Hindlimb muscle (tissue), 1 donor: ENCODE measurements around the gene MYO1E. TPM values are rescaled to one million over a fixed set of nuclear protein-coding genes. Genes with fewer than 3 reads are reported as not detected.
"Not testable (repeated sequence)": the region's sequence is repeated elsewhere in the genome, so short reads cannot be mapped to it uniquely, and the experiment has no call there.

Experiments used
- DNase-seq: peaks from one replicate; pipeline ENCODE4 v3.0.0-alpha.2; 2013
- polyA plus RNA-seq: library from polyadenylated mRNA; unstranded; fragments of 120-200 nt; gene quantifications from one replicate; pipeline ENCODE4 v1.2.1, GENCODE V29; 2013; ENCODE audit not compliant: insufficient read length

Gene MYO1E
- 48.2 TPM for polyA plus RNA-seq

DNA sequence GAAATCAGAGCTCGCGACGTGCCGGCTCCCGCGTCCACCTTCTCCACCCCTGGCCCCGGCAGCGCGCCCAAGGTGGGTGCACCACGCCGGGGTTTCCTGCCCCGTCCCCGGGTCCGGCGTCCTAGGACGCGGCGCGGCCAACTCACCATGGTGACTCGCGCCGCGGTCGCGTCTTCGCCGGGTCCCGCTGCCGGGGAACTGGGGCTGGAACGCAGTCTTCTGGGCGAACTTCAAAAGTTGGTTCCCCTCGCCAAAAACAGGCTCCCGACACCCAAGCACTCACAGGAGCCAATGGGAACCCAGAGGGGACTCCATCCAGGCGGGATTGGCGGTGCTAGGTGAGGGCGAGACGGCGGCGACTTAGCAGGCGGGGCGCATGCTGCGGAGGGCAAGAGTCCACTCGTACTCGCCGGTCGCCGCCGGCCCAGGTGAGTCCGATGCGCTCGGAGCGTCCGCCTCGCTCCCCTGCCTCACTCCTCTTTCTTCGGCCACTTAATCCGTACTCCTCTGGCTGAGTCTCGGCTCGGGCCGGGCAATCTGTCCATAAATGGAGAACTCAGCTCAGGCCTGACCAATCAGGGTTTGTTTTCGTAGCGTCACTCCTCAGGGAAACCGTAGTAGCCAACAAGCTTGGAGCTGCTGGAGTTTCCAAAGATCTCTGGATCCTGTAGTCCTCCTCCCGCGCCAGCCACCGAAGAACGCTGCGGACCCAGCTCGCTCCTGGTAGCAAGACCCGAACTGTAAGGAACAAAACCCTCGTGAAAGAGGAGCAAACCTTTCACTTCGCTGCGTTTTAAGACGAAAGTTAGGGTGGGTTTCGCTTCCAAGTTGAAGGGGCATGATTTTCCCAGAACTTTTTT lies at the start of gene MYO1E:
MYO1E (minus strand) TSS at position 520 of the 860 bp plus-strand sequence; CDS start at position 149, 371 bp downstream.
- peak; percentile 96 for DNase-seq

DNA sequence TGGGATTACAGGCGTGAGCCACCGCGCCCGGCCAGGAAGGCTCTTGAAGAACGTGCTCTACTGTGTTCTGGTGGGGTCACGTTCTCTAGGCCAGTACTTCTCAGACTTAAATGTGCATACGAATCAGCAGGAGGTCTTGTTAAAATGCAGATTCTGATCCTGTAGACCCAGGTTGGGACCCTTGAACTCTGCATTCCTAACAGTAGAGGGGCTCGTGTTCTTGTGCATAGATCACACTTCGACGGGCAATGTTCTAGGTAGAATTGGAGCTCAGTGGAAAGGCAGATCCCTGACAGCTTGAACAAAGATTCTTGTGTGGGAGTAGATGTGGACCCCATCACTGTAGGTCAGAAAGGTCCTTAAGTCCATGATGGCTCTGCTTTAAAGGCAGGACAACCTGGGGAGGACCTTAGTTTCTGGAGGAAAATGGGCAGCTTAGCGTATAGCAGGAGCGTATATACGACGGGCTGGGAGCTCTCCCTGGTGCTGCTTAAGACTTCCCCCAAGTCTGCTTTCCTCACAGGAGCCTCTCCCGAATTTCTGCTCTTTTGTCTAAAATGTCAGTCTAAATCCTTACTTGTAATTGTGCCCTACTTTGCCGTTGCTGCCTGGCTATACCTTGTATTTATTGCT lies 48.4 kb upstream of the MYO1E start:
- no peak for DNase-seq

DNA sequence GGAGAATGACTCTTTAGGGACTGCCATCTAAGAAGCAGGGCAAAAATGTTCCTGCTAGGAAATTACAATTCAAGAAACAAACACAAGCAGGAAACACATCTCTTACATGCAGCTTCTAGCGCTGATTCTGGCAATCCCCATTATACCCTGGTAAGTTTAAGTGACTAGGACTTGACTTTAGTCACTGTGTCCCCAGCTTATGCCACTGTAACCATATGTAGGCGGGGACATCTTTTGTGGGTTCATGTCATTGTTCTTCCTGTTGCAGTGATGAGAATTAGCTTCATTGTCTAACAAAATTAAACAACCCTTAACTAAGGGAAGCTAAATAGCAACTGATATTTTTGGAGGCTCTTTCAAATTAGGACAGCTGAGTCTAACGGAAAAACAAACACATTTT lies 47.4 kb upstream of the MYO1E start:
- no peak for DNase-seq

DNA sequence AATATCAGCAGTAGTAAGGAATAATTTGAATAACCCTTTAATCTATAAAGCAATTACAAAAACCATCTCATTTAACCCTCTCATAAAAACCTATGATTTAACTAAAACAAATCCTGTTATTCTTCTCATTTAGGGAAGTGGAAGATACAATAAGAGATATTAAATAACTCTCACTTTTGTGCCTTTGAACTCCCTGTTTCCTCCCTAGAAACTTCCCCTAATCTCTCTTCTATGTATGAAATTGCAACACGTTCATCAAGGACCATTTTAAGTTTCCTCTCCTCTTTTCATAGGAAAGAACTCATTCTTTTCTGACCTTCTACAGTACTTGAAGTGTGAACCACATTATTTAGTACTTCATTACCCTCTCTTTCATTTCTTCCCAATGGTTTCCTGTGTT lies 46.5 kb upstream of the MYO1E start:
- no peak for DNase-seq

DNA sequence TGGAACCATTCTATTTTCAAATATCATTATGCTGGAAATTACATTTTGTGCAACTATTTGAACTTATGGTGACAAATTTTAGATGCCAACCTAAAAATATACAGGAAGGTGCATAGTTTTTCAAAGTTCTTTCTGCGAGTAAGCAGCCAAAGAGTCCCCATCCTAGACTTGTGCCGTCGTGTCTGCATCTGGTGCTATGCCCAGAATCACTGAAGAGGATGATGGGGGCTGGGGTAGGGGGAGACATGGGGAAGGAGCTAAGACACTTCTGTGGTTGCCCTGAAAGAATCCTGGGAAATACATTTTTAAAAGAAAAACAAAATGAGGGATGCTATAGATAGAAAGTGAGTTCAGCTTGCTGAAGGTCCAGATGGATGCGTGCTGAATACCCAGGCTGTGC lies 44.1 kb upstream of the MYO1E start:
- DNase-seq = no peak

DNA sequence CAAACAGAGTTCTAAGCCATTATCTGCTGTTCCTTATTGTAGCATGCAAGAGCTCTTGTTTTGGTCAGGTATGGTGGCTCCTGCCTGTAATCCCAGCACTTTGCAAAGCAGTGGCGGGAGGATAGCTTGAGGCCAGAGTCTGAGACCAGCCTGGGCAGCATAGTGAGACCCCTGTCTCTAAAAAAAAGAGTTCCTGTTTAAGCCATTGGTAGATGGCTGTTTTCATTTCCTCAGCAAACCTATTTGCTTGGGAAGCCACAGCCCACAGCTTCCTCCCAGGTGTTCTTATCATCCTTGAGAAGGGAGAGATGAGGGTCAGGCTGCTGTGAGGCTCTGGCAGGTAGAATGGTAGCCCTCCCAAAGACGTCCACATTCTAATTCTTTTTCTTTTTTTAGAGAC lies 40.9 kb upstream of the MYO1E start:
- DNase-seq = no peak

DNA sequence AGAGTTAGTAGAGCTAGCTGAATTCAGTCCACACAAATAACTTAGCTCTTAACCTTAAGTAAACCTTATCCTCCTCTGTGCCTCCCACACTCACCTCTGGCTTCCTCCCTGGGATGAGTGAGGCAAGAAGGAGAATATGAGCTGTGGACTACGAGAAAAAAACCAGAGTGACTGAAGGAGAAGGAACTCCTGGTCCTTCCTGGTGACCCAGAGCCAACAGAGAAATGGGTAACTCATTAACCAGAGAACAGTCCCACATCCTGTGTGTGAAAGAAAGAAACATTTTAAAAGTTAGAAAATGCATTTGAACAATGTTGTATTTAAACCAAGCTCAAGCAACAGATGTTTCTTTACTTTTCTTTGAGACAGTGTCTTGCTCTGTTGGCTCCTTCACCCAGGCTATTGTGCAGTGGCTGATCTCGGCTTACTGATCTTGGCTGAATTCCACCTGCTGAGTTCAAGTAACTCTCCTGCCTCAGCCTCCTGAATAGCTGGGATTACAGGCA lies 37.8 kb upstream of the MYO1E start:
- peak; percentile 27 for DNase-seq

DNA sequence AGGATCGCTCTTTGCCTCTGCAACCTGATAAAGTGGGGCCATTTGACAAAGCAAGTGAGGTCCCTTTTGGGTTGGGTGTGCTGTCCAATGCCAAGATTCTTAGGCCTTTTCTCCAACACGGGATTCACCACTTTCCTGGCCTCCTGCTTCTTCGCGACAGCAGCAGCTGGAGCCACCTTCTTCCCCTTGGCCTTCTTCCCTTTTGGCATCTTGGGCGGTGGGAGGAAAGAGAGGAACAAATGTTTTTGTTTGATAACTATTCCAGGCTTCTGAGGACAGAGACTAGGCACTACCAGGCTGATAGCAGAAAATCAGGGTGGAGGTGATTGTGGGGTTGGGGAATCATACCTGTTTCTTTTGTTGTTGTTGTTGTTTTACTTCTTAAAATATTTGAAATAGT lies 35.3 kb upstream of the MYO1E start:
- no peak for DNase-seq

DNA sequence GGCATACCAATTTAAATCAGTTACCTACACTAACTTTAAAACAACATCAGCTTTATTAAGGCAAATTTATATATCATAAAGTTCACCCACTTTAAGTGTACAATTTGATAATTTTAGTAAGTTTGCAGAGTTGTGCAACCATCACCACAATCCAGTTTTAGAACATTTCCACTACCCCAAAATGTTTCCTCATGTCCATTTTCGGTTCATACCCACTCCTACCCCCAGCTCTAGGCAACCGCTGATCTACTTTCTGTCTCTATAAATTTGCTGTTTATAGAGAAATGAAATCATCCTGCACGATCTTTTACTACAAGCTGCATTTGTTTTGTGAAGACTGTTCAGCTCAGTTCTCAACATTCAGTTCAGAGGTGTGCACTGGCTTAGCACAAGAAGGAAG lies 33.8 kb upstream of the MYO1E start:
- DNase-seq = no peak

DNA sequence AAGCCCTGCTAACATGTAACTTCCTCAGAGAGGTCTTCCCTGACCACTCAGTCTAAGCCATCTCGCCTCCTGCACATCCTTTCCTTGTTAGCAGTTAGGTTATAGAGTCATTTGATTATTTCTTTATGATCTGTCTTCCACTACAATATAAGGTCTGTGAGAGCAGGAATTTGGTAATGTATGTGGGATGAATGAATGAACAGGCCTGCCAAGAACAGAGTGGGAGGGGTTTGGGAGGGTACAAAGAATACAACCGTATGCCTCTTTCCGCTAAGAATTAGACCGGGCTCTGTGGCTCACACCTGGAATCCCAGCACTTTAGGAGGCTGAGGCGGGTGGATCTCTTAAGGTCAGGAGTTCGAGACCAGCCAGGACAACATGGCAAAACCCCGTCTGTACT lies 32.4 kb upstream of the MYO1E start:
- DNase-seq = no peak

DNA sequence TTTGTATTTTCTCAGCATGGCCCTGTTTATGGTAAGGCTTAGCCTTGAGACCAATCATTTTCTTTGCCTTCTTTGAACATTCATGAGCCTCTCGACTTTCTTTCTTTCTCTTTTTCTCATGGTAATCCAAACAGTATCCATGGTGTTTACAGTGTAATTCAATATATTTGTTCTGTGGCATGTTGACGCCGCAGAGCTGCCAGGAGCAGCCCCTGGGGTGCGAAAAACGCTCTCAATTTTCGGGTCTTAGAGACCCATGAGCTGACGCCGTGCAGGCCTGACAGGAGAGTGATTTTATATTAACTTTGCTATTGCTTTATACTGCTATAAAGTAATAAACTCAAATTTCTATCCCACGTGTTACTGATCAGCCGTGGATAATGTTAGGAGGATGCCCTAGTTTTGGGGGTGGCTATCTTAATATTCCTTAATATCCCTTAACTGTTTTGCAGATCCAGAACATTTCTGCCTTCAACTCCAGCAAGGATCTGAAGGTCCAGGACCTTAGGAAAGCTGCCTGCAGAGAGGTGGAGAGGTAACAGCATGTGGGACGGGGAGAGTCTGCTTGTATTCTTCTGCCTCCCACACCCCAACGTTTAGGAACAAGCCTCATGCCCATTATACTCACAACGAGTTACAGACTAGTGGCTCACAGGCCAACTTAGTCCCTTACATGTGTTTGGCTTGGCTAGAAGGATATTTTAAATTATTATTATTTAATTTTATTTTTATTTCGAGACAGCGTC lies 29.3 kb upstream of the MYO1E start:
- DNase-seq = no peak

DNA sequence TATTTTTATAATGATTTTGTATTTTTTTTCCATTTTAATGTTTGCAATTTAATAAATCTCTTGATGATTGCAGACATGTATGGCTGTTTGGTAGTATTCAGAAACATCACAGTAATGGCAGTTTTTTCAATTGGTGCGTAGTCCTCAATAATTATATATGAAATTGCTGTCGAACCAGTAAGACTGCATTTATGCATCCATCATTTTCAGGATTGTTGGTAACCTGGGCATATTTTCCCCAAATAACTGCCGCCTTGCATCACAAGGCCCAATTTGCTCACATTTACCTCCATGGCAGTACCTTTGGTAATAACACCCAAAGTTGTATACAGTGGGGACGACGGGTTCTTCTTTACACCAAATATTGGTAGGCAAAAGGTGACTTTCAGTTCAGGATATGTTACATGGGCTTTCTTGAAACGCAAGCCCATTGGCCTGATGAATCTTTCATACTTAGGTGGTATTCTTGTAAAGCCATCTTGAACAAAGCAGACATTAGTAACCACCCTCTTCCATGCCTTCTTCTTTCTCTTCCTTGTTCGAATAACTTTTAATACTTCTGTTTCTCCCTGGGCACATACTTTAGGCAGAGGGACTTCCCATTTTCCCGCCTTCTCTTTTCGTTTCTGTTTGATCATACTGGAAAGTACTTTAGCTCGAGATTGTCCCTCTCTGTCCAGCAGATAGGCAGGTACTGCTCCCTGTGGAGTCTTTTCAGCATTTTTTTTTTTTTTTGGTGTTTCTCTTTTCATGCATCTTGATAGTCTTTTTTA lies 28.6 kb upstream of the MYO1E start:
- DNase-seq = not testable (repeated sequence)

DNA sequence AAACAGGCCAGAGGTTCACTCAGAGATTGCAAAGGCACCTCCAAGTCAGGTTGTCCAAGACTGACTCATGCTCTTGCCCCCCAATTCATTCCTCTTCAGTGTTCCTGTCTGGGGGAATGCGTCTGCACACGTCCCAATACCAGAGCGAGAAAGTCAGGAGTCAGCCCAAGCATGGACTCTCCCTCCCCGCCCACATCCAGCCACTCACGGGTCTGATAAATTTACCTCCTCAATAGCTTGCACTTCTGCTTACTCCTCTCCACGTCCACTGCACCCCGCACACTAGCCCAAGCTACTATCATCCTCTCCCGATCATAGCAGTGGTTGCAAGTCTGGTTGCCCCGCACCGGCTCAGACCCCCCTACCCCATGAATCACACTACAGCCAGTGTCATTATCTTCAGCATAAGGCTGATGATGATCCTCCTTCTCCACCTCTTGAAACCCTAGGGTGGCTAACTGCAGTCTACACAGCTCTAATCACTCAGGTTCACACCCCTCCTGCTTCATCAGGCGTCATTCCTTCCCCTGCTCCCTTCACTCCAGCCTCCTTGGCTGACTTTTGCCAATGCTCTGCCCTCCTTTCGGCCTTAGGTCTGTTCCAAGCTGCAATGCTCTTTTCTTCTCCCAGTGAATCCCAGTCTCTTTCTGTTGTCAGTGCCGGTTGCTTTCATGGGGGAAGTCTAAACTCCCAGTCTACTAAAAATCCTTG lies 27.6 kb upstream of the MYO1E start:
- no peak for DNase-seq

DNA sequence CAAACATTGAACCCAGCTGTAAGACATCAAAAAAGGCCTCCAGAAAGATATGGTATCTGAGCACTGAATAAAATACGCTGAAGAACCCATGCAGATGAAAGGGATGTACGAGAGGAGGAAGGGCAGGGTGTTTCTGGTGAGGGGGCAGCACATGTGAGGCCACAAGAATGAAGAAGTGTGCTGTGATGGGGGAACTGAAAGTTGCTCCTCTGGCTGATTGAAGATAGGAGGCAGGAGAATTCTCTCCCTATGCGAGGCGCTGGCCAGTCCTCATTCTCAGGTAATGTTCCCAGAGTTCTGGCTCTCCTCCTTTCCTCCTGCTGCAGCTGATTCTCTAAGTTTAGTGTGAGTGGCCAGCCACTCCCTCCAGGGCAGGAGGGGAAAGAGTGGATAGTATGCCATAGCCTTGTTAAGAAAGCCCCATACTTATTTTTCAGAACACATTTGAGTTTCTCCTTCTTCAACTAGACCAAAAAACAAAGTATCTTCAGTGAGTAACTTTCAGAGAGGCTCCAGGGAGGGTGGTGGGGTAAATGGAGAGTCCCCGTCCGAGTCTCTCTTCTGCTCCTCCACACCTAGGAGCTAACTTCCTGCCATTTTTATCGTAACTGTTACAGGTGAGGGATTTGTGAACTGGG lies 26.9 kb upstream of the MYO1E start:
- peak; percentile 14 for DNase-seq

DNA sequence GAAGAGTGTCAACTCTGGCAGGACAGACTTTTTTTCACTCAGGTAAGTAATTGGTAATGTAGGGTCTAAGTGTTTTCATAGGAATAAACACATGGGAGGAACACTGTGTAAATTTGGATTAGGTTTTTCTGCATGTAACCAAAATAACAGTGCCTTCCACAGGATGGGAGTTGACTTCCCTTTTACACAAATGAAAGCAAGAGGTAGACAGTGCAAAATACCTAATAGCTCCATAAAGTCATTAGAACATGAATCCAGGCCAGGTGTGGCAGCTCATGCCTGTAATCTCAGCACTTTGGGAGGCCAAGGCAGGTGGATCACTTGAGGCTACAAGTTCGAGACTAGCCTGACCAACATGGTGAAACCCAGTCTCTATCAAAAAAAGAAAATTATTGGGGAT lies 25.5 kb upstream of the MYO1E start:
- no peak for DNase-seq

DNA sequence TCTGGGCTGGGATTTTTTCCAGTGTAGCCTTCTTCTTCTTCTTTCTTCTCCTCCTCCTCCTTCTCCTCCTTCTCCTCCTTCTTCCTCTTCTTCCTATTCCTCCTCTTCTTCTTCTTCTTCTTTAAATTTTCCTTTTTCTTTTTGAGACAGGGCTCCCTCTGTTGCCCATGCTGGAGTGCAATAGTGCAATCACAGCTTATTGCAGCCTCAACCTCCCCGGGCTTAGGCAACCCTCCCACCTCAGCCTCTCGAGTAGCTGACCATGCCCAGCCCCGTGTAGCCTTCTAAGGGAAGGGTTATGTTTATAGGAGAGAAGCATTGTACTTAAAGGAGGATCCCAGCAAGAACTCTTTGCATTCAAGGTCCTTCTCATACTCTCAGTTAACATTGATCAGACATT lies 24.0 kb upstream of the MYO1E start:
- no peak for DNase-seq

DNA sequence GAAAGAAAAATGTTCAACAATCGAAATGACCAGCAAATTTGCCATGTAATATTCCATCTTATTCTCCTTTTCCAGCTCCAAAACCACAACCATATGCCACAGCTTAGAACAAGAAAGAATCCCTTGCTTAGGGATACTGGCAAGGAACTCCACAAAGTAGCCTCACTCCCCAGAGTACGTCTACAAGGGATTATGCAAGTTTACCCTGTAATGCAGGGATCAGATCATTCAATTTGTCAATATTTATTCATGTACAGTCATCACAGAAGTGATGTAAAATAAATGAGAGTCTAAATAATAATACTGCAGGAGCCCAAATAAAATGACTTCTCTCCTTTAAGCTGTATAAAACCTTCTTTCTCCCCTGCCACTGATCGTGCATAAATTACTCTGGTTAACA lies 23.5 kb upstream of the MYO1E start:
- no peak for DNase-seq

DNA sequence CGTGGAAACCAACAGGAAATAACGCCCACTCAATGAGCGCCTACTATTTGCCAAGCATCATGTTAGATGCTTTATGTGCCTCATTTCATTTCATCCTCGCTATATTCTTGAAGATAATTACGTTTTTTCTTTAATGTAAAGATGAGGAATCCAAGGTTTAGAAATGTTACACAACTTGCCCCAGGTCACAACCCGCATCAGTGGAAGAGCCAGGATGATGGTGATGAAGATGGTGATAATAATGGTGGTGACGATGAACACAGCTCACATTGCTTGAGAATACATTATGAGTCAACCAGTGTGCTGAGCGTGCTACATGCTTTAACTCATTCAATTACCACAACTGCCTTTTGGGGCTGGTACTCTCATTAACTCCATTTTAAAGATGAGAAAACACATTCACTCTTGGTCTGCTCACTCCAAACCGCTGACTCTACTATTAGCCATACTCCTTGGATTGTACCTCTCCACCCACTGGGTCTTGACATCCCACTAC lies 21.5 kb upstream of the MYO1E start:
- DNase-seq = no peak

DNA sequence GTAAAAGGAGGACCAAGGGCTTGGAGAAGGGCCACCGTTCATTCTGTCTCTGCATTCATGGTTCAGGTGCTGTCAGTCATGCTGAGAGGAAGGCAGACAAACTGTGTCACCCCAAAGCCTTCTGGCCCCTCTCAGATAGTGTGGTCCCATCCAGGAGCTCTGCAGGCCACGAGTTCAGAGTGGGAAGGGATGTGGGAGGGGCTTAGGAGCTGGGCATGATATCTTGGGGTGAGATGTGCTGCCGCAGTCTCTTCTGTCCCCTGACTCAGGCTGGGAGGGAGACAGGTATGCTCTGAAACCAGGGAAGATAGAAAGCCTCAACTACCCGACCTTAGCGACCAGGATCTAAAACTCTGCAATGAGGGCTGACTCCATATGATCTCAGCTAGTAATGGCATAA lies 19.6 kb upstream of the MYO1E start:
- no peak for DNase-seq

DNA sequence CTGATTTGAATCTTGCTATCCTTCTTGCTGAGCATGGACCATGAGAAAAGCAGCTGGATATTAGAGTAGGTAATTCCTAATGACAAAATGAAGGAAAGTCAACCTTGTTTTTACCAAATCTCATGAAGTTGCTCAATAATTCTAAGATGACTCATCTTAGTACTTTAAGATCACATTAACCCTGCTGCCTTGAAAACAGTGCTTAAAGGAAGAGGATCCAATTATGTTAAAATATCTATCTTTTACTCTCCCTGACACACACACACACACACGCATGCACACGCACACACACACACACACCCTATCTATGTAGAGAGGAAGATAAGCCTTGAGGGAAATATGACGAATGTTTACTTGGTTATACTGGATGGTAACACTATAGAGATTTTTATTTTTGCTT lies 16.0 kb upstream of the MYO1E start:
- no peak for DNase-seq
